Lung (tissue), 12 donors: ENCODE measurements around the gene SDC4. TPM values are rescaled to one million over a fixed set of nuclear protein-coding genes. Genes with fewer than 3 reads are reported as not detected.

Experiments used
- ATAC-seq: fragments of 200-7000 bp; cut with Tn5 transposase; one replicate; pipeline ENCODE4 v1.9.1; 2020; ENCODE audit warnings: moderate number of reproducible peaks; ENCODE audit not compliant: insufficient read depth, low FRiP score
- DNase-seq, 3 donors: peaks; one replicate each; pipeline ENCODE4 v3.0.0-alpha.2; 2013 to 2017
- H3K27ac ChIP-seq, 2 donors: one replicate each; pipeline ENCODE4 v1.5.1; 2013; ENCODE audit warnings: mild to moderate bottlenecking in 2 of 2, moderate library complexity in 2 of 2, control low read depth in 1 of 2, inconsistent platforms in 1 of 2, low read depth in 1 of 2, low read length in 1 of 2
- H3K27me3 ChIP-seq, 3 donors: one replicate each; pipeline ENCODE4 v1.5.1; 2013; ENCODE audit warnings: low read length in 2 of 3; ENCODE audit not compliant: control insufficient read depth in 3 of 3, insufficient read depth in 3 of 3
- H3K36me3 ChIP-seq, 4 donors: one replicate each; pipeline ENCODE4 v1.5.1; 2013; ENCODE audit warnings: low read length in 4 of 4, mild to moderate bottlenecking in 1 of 4, moderate library complexity in 1 of 4; ENCODE audit not compliant: control insufficient read depth in 4 of 4, insufficient read depth in 4 of 4
- H3K4me1 ChIP-seq, 5 donors: one replicate each; pipeline ENCODE4 v1.5.1; 2013; ENCODE audit warnings: low read length in 5 of 5, mild to moderate bottlenecking in 2 of 5, moderate library complexity in 1 of 5; ENCODE audit not compliant: control insufficient read depth in 5 of 5, insufficient read depth in 5 of 5
- H3K4me3 ChIP-seq: one replicate; pipeline ENCODE4 v1.5.1; 2013; ENCODE audit warnings: mild to moderate bottlenecking, control low read depth, moderate library complexity
- H3K9ac ChIP-seq, 2 donors: one replicate each; pipeline ENCODE4 v1.5.1; 2013; ENCODE audit warnings: low read length in 2 of 2, control low read depth in 1 of 2; ENCODE audit not compliant: insufficient read depth in 1 of 2
- H3K9me3 ChIP-seq, 4 donors: one replicate each; pipeline ENCODE4 v1.5.1; 2013; ENCODE audit warnings: low read length in 3 of 4, mild to moderate bottlenecking in 1 of 4, moderate library complexity in 1 of 4; ENCODE audit not compliant: control insufficient read depth in 4 of 4, insufficient read depth in 3 of 4
- CTCF ChIP-seq: IDR thresholded peaks from 2 replicates; pipeline ENCODE4 v1.5.1; 2012; ENCODE audit warnings: mild to moderate bottlenecking; ENCODE audit errors: control extremely low read depth, extremely low read depth
- WGBS, 2 donors: extraction: QIAGEN DNeasy Blood & Tissue Kit; methylation state at CpG; one replicate each; pipeline ENCODE4 v1.1.7; 2013; 5-methylcytosine and 5-hydroxymethylcytosine counted together
- polyA plus RNA-seq, 2 donors: library from polyadenylated mRNA; stranded (reverse); fragments of 200-250 nt; gene quantifications; one replicate each; pipeline ENCODE4 v1.2.1, GENCODE V29; 2013
- total RNA-seq, 2 donors: library from RNA; depleted of rRNA in 1 of 2; stranded (reverse); fragments of >200 nt in 1 of 2; gene quantifications; one replicate each; pipeline ENCODE4 v1.2.1, GENCODE V29; 2014 to 2021
- donor health status: control.
- donor health status: control.
- donor health status: Bipolar disorder and iron deficiency.
- donor health status: healthy.
- donor health status: DM: yes; HTN: yes; CAD: no.

Gene SDC4
- total and polyA plus RNA-seq, 4 donors = 239 to 313 (median 254) TPM

GRCh38 chr20:45363611-45364492 is 15.6 kb upstream of the SDC4 start:
- H3K9ac ChIP-seq = peak overlapping the region in 1 of 2 donors; percentile 79
- no peak for DNase-seq
- ATAC-seq = no peak
- H3K27me3 ChIP-seq = no peaks in the 10 kb centered on the region
- WGBS, 2 donors = 22 to 28% methylated on average over 22 to 23 of the region's 23 CpGs
- H3K4me3 ChIP-seq = peak overlapping the region; percentile 83
- no peaks in the 10 kb centered on the region for H3K9me3 ChIP-seq
- H3K27ac ChIP-seq = peak overlapping the region; percentile 93 to 97
- TF ChIP-seq CTCF = no peak
- peaks cover 6 to 25% (median 16%) of the 10 kb centered on the region in 4 donors for H3K36me3 ChIP-seq
- peaks cover 7 to 22% (median 17%) of the 10 kb centered on the region in 5 donors for H3K4me1 ChIP-seq

- peaks cover 7 to 25% (median 22%) of the 10 kb centered on the region in 5 donors for H3K4me1 ChIP-seq
- H3K9ac ChIP-seq = peak within 1 kb of the TSS; percentile 30 to 79
- ATAC-seq = peak; percentile 89
- DNase-seq = peak; percentile 99
- H3K27me3 ChIP-seq = no peaks in the 10 kb centered on the region
- peak within 1 kb of the TSS; percentile 93 to 97 for H3K27ac ChIP-seq
- peaks cover 0 to 21% (median 8%) of the 10 kb centered on the region in 4 donors for H3K36me3 ChIP-seq
- 0 to 1% methylated on average over 55 of the region's 55 CpGs for WGBS, 2 donors
- peak; percentile 88 for TF ChIP-seq CTCF
- no peaks in the 10 kb centered on the region for H3K9me3 ChIP-seq
- H3K4me3 ChIP-seq = peak within 1 kb of the TSS; percentile 83
These were observed 14.8 kb upstream of the SDC4 start, which contains the start of gene SYS1 for GRCh38 chr20:45362804-45363610. SYS1 (plus strand) TSS chr20:45363156; CDS start chr20:45363532, 376 bp downstream.

- WGBS, 2 donors = 39 to 53% methylated on average over 6 of the region's 6 CpGs
- DNase-seq (no peak), ATAC-seq (no peak)
These were observed 13.6 kb upstream of the SDC4 start for GRCh38 chr20:45361793-45362192.

More at GRCh38 chr20:45361793-45362192, 13.6 kb upstream of the SDC4 start:
- Histone ChIP-seq H3K27ac (peak overlapping the region in 1 of 2 donors; percentile 60), H3K9ac (no peak overlapping the region), H3K36me3 (peaks cover 0 to 12% (median 5%) of the 10 kb centered on the region in 4 donors), H3K4me1 (peaks cover 7 to 25% (median 24%) of the 10 kb centered on the region in 5 donors), H3K27me3 (no peaks in the 10 kb centered on the region), H3K4me3 (no peak overlapping the region), H3K9me3 (no peaks in the 10 kb centered on the region)
- no peak for TF ChIP-seq CTCF
